HUES48 (cell line): ENCODE results near the gene IGF2BP2.
A peak's percentile ranks its signal among the peaks of the same experiment; 100 is the strongest.
"Not testable (repeated sequence)": the region's sequence is repeated elsewhere in the genome, so short reads cannot be mapped to it uniquely, and the experiment has no call there.

Source experiments
- H3K27ac ChIP-seq: one replicate; pipeline ENCODE4 v1.7.0; 2013; ENCODE audit warnings: low read depth, low read length, inconsistent platforms
- H3K27me3 ChIP-seq: 2 replicates; pipeline ENCODE4 v1.6.1; 2013; ENCODE audit warnings: mild to moderate bottlenecking, low read length; ENCODE audit not compliant: control insufficient read depth, insufficient read depth
- H3K36me3 ChIP-seq: 2 replicates; pipeline ENCODE4 v1.6.1; 2013; ENCODE audit warnings: low read length; ENCODE audit not compliant: control insufficient read depth, insufficient read depth
- H3K4me1 ChIP-seq: 2 replicates; pipeline ENCODE4 v1.6.1; 2013; ENCODE audit warnings: mild to moderate bottlenecking, low read length; ENCODE audit not compliant: control insufficient read depth, insufficient read depth
- H3K4me3 ChIP-seq: 2 replicates; pipeline ENCODE4 v1.5.1; 2013; ENCODE audit warnings: mild to moderate bottlenecking, low read depth, low read length
- H3K9ac ChIP-seq: 2 replicates; pipeline ENCODE4 v1.6.1; 2013; ENCODE audit warnings: mild to moderate bottlenecking, low read depth, low read length, moderate library complexity
- H3K9me3 ChIP-seq: 2 replicates; pipeline ENCODE4 v1.6.1; 2013; ENCODE audit warnings: low read length; ENCODE audit not compliant: control insufficient read depth, insufficient read depth

Gene IGF2BP2

DNA sequence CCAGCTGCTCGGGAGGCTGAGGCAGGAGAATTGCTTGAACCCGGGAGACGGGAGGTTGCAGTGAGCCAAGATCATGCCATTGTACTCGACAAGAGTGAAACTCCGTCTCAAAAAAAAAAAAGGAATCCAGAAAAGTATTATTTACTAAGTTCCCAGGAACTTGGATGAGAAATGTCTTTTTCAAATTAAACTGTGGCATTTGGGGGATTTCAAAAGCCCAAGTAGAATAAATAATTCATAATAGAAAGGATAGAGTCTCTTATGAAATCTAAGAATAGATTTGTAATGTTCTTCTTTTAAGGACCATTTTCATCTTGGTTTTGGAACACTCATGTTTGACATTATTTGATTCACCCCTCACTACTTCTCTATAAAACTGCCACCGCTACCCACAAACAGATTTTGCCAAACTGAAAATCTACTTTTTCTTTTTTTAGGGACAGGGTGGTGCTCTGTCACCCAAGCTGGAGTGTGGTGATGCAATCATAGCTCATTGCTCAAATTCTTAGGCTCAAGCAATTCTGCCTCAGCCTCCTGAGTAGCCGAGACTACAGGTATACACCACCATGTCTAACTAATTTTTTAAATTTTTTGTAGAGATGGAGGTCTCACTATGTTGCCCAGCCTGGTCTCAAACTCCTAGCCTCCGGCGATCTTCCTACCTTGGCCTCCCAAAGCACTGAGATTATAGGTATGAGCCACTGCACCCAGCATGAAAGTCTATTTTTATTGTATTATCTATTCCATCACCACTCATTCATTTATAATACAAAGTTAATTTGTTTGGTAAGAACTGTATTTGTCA lies 139.4 kb downstream of the IGF2BP2 start:
- Histone ChIP-seq H3K4me3 (no peak overlapping the region), H3K9me3 (no peaks in the 10 kb centered on the region), H3K36me3 (peaks cover 80% of the 10 kb centered on the region), H3K27me3 (no peaks in the 10 kb centered on the region), H3K4me1 (no peaks in the 10 kb centered on the region), H3K9ac (no peak overlapping the region), H3K27ac (no peak overlapping the region)

DNA sequence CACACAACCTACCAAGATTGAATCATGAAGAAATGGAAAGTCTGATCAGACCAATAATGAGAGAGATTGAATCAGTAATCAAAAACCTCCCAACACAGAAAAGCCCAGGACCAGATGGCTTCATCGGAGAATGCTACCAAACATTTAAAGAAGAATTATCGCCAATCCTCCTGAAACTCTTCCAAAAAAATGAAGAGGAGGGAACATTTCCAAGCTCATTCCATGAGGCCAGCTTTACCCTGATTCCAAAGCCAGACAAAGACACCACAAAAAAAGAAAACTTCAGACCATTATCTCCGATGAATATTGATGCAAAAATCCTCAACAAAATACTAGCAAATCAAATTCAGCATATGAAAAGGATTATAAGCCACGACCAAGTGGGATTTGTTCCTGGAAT lies 144.6 kb downstream of the IGF2BP2 start:
- Histone ChIP-seq H3K4me3 (no peak overlapping the region), H3K27me3 (no peaks in the 10 kb centered on the region), H3K9ac (no peak overlapping the region), H3K4me1 (no peaks in the 10 kb centered on the region), H3K27ac (no peak overlapping the region), H3K36me3 (peaks cover 58% of the 10 kb centered on the region), H3K9me3 (no peaks in the 10 kb centered on the region)

- H3K4me3 ChIP-seq, result no peak overlapping the region
- H3K4me1 ChIP-seq, result no peaks in the 10 kb centered on the region
- no peaks in the 10 kb centered on the region for H3K27me3 ChIP-seq
- peak overlapping the region; percentile 8 for H3K27ac ChIP-seq
- no peak overlapping the region for H3K9ac ChIP-seq
- H3K9me3 ChIP-seq, result no peaks in the 10 kb centered on the region
- peaks cover 61% of the 10 kb centered on the region for H3K36me3 ChIP-seq
These were observed 146.8 kb downstream of the IGF2BP2 start for GRCh38 chr3:185678027-185678426.

DNA sequence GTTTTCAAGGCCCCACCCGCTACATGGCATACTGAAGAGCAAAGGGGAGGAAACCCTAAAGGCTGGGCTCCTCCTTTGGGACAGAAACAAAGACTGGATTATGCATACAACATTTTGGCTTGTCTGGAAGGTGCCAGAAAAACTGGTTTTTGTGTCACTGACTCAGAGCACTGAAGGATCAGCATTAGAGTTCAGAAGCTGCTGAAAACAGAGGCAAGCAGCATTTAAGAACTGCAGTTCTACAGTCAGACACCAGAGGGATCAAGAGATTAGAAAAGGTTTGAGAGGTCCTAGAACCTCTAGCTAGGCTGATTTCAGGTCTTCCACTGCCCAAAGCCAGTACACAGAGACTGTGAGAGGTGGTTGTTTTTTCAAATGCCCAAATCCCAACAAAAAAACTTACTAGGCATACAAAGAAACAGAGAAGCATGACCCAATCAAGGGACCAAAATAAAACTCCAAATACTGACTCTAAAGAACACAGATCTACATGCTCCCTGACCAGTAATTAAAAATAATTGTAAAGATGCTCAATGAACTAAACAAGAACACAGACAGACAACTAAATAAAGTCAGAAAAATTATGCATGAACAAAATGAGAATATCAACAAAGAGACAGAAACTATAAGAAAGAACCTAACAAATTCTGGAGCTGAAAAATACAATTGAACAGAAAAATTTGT lies 147.6 kb downstream of the IGF2BP2 start:
- peaks cover 62% of the 10 kb centered on the region for H3K36me3 ChIP-seq
- H3K4me3 ChIP-seq, result no peak overlapping the region
- H3K9me3 ChIP-seq, result no peaks in the 10 kb centered on the region
- no peak overlapping the region for H3K9ac ChIP-seq
- H3K27ac ChIP-seq, result no peak overlapping the region
- H3K4me1 ChIP-seq, result no peaks in the 10 kb centered on the region
- no peaks in the 10 kb centered on the region for H3K27me3 ChIP-seq

DNA sequence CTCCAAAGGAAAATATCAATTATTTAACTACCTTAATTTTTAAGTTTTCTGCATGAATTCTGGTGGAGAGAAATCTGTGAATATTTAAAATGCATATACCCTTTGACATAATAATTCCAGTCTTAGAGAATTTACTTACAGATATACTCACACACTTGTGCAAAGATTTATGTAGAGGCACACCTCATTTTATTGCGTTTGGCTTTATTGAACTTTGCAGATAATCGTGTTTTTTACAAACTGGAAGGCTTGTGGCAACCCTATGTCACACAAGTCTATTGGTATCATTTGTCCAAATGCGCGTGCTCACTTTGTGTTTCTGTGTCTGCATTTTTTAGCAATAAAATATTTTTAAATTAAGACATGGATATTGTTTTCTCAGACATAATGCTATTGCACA lies 157.3 kb downstream of the IGF2BP2 start:
- Histone ChIP-seq H3K4me1 (no peaks in the 10 kb centered on the region), H3K9me3 (no peaks in the 10 kb centered on the region), H3K9ac (no peak overlapping the region), H3K4me3 (no peak overlapping the region), H3K27me3 (no peaks in the 10 kb centered on the region), H3K27ac (no peak overlapping the region), H3K36me3 (peaks cover 64% of the 10 kb centered on the region)

DNA sequence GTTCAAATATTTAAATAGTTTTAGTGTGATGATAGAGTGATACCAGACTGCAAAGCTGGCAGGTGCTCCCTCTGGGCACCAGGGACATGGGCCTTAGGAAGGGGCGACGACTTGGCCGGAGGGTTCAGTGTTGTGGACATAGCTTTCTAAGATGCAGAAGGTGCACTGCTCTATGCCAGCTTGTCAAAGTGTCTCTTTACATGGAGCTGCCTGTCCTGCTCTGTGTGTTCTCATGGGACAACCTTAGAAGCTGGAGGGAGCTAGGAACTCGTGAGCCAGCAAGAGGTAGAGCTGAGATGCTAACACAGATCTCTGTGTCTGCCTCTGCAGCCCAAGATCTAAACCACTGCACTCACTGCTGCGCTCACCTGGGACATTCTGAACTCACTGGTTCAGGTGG lies 160.9 kb downstream of the IGF2BP2 start:
- no peaks in the 10 kb centered on the region for H3K27me3 ChIP-seq
- no peak overlapping the region for H3K9ac ChIP-seq
- H3K36me3 ChIP-seq, result peaks cover 33% of the 10 kb centered on the region
- H3K4me3 ChIP-seq, result no peak overlapping the region
- no peaks in the 10 kb centered on the region for H3K9me3 ChIP-seq
- no peak overlapping the region for H3K27ac ChIP-seq
- H3K4me1 ChIP-seq, result peaks cover 8% of the 10 kb centered on the region; the same call in 1 of the 2 replicates

DNA sequence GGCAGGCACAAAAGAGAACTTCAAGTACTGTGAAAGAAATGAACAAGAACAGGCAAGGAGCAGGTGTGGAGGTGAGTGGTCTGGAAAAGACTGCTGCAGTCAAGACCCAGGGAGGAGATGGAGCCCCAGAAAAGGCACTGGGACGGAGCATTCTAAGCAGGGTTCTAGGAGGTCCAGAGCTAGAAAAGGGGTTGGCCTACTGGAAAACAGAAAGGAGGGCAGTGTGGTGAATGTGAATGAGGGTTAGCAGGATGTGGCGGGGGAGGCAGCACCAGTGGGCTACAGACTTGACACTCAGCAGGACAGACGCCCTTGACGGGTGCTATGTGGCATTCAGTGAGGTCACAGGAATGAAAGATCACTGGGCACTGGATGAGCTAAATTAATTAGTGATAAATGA lies 163.1 kb downstream of the IGF2BP2 start:
- H3K9me3 ChIP-seq, result no peaks in the 10 kb centered on the region
- H3K36me3 ChIP-seq, result peaks cover 32% of the 10 kb centered on the region
- H3K27me3 ChIP-seq, result no peaks in the 10 kb centered on the region
- H3K4me1 ChIP-seq, result peaks cover 8% of the 10 kb centered on the region; the same call in 1 of the 2 replicates
- no peak overlapping the region for H3K9ac ChIP-seq
- H3K4me3 ChIP-seq, result no peak overlapping the region
- H3K27ac ChIP-seq, result no peak overlapping the region

DNA sequence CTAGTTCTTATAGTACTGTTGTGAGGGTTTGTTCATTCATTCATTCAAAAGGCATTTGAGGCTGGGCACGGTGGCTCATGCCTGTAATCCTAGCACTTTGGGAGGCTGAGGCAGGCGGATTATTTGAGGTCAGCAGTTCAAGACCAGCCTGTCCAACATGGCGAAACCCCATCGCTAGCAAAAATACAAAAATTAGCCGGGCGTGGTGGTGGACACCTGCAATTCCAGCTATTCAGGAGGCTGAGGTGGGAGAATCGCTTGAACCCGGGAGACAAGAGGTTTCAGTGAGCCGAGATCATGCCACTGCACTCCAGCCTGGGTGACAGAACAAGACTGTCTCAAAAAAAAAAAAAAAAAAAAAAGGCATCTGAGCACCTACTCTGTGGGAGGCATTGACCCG lies 163.5 kb downstream of the IGF2BP2 start:
- H3K9me3 ChIP-seq, H3K4me1 ChIP-seq, H3K9ac ChIP-seq, H3K27me3 ChIP-seq, H3K4me3 ChIP-seq: not testable (repeated sequence)
- H3K36me3 ChIP-seq, result peaks cover 36% of the 10 kb centered on the region
- H3K27ac ChIP-seq, result peak overlapping the region; percentile 57

DNA sequence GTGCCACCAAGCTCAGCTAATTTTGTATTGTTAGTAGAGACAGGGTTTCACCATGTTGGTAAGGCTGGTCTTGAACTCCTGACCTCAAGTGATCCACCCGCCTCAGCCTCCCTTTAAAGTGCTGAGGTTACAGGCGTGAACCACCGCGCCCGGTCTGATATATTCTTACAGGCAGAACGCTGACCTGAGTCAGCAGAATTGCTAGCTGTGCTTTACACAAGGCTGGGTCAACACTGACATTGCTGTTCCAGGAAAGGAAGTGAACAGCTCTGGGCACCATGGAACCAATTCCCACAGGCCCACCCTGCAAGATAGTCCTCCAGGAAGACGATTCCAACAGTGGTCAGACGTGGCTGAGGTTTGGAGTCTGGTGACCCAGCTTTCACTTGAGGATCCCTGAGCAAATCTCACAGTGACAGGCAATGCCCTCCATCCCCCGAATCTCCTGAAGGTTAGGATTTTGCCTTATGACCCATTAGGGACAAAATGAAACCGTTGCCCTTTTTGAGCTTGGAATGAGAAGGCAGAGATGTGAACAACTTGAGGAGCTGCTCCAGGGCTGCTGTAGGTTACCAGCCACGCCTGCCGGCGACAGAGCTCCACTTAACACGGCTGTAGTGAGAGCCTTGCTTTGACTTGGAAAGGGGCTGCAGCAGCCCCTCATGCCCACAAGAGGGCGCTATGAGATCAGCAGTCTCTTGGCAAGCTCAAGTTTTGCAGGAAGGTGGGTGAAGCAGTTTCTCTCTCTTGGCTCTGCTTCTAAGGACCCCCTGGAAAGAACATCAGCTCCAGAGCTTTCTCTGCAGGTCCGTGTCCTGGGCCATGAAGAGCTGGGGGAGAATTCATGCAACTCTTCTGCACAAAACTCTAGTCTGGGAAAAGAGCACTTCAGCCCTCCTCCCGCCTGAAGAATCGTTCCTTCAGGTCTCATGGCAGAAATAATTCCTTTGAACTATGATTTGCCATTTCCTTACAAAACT lies 164.6 kb downstream of the IGF2BP2 start:
- Histone ChIP-seq H3K4me1 (peaks cover 8% of the 10 kb centered on the region; the same call in 1 of the 2 replicates), H3K4me3 (no peak overlapping the region), H3K27me3 (no peaks in the 10 kb centered on the region), H3K27ac (peak overlapping the region; percentile 57), H3K9me3 (no peaks in the 10 kb centered on the region), H3K9ac (no peak overlapping the region), H3K36me3 (peaks cover 47% of the 10 kb centered on the region)

DNA sequence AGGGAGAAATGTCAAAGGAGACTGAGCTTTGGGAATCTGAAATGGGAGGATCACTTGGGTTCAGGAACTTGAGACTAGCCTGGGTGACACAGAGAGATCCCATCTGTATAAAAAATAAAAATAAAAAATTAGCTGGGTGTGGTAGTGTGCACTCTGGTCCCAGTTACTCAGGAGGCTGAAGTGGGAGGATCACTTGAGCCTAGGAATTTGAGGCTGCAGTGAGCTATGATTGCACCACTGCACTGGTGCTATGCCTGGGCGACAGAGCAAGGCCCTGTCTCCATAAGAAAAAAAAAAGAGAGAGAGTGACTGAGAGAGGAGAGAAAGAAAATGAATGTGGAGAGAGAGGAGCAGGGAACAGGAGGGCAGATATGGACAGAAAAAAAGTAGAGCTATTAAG lies 165.9 kb downstream of the IGF2BP2 start:
- Histone ChIP-seq H3K4me1 (peaks cover 8% of the 10 kb centered on the region; the same call in 1 of the 2 replicates), H3K36me3 (peaks cover 51% of the 10 kb centered on the region), H3K4me3 (no peak overlapping the region), H3K27me3 (no peaks in the 10 kb centered on the region), H3K9me3 (no peaks in the 10 kb centered on the region), H3K9ac (no peak overlapping the region), H3K27ac (no peak overlapping the region)
